ENCODE data around the gene MYOM1.

MYOM1 gene

DNA sequence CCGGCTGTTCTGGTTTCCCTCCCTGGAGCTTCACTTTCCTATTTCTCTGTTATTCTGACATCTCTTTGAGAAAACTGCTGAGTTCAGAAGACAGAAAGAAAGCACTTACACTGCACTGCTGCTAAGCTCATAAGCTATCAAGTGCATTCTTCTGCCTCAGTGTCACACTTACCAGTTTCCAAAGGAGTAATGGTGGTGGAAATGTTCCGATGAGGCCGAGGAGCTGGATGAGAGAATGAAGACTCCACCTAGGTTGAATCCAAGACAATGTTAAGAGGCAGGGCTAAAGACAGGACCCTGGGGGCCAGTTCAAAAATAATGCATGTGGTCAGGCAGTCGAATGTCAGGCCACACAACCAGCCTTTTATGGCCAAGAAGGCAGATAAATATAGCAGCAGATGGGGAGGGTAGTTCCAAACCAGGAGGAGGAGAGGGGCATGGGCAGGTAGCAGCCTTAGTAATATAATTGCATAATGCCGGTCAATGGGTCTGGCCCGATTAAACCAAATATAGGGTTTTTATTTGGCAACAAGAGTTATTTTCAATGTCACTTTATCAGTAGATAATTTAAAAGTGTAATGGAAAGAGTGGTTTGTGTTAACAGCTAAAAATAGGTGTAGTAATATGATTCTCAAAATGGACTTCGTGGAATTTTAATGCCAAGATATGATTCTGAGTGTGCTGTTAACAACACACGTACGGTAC lies at the start of gene MYOM1:
Gene MYOM1, minus strand, starts transcription at position 338 of the 705 bp plus-strand sequence. CDS start 4,745 bp downstream, outside the sequence.
- DNase-seq: no peak

DNA sequence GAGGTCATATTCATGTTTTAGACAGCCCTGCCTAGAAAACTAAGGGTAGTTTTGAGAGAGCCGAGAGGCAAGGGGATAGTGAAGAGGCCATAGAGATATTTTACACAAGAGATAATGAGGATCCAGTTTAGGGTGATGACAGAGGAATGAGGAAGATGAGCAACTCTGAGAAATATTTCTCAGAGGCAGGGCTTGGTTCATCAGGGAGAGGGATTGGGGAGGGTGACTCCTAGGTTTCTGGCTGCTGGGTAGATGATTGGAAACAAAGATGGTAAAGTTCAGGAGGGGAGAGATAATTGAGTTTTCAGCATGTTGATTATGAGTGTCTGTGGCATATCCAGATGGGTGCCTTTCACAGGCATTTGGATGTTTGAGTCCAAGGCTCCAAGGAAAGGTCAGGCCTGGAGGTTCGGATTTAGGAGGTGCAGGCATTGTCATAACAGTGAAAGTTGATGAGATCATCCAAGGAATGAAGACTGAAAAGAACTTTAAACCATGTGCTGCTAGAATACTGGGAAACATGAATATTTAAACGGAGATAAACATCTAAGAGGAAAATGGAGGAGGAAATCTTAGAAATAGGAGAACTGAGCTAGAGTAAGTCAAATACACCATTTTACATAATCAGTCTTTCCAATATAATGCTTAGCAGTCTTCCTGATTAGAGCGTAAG lies 49.6 kb upstream of the MYOM1 start:
- DNase-seq: no peak

DNA sequence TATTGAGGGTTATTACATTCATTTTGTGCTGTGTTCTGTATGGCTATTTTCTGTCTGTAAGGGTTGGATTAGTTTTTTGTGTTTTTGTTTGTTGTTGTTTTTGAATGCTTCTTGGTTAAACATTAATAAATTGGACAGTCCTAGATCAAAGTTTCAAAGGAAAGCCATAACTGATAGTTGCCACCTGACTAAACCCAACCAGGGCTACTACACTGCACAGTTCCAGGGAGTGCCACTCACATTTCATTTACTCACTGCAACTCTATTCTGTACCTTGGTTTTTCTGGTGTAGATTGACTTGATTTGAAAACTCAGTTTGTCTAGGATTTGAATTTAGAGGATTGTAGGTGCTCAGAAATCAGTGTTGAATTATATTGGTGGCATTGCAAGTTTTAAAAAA lies 48.5 kb upstream of the MYOM1 start:
- no peak for DNase-seq

DNA sequence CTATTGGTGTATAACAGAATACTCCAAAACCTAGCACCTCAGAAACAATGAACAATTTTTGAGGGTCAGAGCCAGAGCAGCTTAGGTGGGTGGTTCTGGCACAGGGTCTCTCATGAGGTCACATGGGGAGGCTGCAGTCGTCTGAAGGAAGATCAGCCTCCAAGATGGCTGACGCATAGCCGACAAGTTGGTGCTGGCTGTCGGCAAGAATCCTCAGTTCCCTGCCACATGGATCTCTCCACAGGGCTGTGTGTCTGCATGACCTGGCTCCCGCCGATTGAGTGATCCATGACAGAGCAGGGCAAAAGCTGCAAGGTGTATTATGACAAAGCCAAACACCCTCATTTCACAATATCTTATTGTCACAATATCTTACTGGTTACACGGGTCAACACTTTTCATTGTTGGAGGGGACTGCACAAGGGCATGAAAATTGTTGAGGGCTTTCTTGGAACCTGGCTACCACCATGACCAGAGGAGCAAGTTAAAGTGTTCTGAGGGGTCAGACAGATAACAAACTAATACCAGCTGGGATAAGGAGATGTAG lies 46.4 kb upstream of the MYOM1 start:
- no peak for DNase-seq

DNA sequence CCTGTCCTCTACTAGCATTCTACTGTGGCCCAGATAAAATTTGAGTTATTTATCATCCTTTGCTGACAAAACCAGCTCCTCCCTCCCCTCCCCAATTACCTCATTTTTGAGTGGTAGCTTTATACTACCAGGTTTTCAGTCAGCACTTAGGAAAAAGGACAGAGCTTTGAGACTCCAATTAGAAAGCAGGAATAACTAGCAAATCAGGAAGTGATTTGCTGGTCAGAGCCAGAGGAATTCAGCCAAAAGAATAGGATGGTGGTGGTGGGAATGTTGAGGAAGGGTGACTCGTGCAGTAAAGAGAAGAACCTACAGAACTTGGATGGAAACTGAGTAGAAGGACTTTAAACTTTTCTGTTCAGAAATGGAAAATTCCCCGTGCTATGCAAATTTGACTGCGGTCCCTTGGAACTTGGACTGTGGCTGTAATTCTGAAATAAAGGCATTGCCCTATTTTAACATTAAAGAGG lies 45.8 kb upstream of the MYOM1 start:
- DNase-seq: no peak

DNA sequence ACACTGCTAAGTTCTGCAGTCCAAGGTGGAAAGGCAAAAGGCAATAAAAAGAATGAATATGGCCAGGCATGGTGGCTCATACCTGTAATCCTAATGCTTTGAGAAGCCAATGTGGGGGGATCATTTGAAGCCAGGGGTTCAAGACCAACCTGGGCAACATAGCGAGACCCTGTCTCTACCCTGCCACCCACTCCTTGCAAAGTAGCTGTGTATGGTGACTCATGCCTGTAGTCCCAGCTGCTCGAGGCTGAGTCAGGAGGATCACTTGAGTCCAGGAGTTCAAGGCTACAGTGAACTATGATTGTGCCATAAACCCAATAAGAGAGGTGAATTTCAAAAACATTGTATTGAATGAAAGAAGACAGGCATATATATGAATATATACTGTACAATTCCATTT lies 44.6 kb upstream of the MYOM1 start:
- no peak for DNase-seq

DNA sequence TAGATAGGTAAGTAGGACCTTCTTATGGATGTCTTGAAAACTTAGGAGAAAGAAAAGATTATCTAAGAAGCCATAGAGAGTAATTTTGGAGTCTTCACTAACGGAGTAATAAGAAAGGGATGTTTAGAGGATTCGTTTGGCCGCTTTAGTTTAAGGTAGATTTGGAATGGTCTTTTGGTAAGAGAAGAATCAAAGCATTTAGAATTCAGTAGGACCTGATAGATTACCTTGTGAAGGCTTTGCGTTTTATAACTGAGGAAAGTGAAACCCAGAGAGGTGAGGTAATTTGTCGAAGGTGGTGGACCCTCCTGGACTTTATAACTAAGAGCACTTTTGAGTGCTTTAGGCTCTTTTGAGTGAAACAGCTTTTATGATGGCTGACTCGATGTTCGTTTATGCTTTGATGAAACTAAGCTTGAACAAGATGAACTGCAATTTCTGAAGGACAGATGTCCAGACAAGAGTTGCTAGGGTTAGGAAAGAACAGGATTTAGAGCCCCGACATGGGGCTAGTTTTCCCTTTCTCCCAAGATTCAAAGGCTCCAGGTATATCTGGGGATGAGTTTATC lies 43.4 kb upstream of the MYOM1 start:
- DNase-seq: no peak

DNA sequence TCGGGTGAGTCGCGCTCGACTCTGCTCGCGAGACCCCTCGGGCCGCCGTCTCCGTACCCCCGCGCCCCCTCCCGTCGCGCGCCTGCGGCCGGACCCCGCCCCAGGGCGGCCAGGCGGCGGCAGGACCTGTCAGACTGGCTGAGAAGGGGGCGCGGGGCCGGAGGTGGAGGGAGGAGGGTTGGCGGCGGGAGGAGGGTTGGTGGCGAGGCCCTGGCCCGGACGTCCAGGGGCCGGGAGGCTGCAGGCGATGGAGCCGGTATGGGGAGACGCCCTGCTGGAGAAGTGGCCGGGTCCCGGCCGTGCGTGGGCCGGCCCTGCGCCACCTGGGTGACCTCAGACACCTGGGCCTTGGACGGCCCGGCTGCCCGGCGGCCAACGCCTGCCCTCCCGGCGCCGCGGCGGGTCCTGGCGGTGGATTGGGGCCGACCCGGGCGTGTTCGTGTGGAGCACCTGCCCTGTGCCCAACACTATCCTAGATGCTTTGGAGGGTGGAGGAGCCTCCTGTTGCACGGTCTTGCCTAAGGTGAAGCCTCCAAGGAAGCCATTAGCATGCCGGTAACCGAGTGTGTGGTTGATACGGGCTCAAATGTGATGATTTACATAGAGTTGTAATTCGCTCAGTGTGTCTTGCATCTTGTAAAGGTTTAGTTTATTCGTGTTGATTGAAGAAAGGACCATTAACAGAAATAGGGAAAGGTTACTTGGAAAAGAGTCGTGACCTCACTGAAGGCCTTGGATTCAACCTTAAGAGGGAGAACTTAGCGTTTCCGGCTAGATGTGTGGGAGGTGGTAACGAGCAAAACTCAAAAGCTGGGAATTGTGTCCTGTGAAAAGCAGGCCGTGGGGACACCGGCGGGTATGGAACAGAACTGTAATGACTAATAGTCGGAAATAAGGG lies 42.7 kb upstream of the MYOM1 start:
- DNase-seq: peak; percentile 22 to 50

DNA sequence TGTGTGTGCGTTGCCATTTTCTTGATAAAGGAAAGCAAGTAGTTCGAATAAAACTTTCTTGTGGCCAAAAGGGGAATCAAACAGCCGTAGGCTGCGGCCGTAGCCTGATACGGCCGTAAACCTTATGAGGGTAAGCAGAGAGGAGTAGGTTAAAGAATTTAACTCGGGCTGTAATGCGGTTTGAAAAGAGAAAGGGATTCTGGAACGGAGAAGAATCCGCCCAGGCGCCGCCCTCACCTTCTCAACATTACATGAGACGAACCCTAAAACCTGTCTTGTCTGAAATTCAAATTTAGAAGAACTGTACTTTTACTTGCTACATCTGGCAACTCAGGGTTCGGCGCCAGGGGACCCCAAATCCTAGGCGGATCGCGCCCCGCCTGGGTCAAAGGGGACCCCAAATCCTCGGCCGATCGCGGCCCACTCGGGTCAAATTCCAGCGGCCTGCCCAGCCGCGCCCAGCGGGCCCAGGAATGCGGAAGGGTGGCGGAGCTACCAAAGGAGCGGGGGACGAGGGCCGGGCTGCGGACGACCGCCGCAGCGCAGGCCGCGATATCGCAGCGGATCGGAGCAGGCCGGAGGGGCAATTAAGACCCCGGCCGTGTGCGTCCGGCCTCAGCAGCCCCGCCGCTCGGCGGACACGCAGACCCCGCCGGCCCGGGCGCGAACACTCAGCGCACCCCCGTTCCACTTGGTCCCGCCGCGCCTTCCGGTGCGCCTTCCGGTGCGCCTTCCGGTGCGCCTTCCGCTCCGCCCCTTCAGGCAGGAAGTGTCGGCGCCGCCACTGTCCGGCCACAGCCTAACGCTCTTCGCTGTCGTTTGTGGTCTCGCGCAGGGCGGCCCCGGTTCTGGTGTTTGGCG lies 41.8 kb upstream of the MYOM1 start, which contains the start of gene MYL12B:
Gene MYL12B, plus strand, starts transcription at position 761 of the 861 bp plus-strand sequence. CDS start 10,766 bp downstream, outside the sequence.
- peak; percentile 87 for DNase-seq

DNA sequence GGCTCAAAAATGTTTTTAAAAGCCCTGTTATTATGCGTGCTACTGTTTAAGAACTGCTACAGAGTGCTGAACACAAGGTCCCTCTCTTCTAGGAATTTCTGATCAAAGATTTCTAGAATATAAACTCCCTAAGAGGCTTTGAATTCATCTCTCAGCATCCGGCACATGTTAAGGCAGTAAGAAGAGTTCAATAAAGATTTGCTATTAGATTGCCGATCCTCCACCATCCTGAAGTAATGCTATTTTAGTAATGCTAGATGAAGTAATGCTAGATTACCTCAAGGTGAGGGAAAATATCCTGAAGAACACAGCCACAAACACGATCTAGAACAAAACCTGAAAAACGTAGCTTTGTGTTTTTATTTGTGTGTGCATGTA lies 41.2 kb upstream of the MYOM1 start:
- DNase-seq: peak in 1 of 2 donors; percentile 48

DNA sequence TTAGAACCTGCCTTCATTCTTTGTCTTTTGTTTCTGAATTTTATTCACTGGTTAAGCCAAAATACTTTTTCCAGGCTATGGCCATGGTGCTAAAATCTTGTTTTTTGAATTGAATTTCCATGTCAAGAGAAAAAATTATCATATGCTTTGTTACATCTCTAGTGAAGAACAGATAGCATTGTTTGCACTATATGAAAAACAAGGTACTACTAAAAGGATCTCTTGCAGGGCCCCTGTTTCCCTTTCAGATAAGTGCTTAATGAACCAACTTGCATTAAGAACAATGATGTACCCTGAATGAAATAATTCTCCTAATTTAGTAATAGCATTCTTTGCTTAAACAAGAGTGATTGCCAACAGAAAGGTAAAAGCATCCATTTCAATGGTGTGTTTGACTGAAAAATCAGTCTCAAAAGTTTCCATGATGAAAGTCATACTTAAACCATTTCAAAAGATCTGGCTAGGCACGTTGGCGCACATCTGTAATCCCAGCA lies 37.9 kb upstream of the MYOM1 start:
- no peak for DNase-seq

DNA sequence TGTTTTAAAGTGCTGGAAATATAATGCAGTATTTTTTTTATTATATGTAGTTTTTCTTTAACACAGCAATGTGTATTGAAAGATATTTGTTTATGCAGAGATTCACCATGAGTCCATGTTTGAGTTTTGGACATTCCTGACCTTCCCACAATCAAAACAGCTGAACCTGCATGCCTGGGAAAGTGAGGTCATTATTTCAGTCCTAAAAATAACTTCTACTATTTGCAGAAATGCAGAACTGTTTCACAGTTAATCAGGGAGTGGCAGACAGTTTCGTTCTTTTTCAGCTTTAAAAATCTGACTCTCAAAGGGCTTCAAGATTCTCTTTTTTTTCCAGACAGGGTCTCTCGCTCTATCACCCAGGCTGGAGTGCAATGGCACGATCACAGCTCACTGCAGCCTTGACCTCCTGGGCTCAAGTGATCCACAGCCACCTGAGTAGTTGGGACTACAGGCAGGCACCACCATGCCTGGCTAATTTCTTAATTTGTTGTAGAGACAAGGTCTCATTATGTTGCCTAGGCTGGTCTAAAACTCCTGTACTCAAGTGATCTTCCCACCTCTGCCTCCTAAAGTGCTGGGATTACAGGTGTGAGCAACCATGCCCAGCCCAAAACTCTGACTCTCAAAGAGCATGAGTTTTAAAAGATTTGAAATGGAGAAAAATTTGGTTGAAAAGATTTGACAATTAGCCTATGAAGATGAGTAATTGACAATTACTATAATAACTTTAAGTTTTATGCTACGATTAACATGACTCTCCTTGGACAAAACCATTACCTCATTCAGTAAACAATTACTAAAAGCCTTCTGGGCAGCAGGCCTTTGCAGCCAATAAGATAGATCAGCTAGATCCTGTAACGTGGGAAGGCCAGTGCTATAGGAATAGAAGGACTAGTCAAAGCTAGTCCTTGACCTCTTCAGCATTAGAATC lies 37.2 kb upstream of the MYOM1 start:
- no peak for DNase-seq

DNA sequence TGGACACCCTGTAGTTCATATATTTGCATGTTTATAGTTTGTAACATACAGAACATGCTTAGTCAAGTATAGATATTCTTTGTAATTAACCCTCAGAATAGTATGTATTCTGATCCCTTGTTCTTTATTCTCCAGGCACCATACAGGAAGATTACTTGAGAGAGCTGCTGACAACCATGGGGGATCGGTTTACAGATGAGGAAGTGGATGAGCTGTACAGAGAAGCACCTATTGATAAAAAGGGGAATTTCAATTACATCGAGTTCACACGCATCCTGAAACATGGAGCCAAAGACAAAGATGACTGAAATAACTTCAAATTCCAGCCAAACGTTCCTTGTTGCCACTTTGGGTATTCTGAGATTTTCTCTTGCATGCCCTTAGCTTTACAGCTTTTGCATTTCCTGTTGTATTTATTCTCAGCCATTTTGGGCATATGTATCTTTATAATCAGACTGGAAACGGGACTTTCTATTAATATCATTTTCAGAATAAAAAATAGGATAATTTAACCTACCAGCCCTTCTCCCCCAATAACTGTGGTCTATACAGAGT lies 35.9 kb upstream of the MYOM1 start:
- DNase-seq: no peak

DNA sequence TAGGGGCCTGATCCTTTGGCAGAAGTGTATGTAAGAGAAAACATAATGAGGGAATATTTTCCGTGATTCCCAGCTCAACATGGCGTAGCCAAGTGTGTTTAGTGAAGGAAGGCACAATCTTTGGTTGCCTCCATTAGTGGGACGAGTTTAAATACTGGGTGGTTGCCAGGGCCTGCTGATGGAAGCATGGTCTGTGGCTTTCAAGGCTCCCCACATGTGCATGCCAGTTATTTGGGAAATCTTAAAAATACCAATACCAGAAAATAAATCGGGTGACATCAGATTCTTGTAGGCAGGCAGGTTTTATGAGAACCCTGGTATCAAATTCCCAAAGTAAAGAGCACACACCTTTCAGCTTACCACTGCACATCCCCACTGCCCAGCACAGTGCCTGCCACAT lies 35.0 kb upstream of the MYOM1 start:
- no peak for DNase-seq

DNA sequence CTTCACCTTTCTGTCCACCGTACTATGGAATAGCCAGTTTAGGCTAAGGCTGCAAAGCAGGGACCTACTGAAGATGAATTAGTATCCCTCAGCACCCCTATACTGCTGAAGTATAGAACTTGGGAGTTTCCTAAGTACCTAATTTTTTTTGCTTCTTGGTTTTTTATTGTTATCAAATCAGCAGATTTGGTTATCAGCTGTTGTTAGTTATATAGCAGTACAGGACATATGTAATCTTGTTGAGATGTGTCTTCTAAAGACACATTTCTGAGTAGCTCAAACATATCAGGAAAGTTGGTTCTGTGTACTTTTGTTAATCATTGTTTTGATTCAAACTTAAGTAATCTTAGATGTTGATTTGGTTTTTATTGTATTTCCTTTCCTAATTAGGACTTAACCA lies 33.1 kb upstream of the MYOM1 start:
- DNase-seq: no peak

DNA sequence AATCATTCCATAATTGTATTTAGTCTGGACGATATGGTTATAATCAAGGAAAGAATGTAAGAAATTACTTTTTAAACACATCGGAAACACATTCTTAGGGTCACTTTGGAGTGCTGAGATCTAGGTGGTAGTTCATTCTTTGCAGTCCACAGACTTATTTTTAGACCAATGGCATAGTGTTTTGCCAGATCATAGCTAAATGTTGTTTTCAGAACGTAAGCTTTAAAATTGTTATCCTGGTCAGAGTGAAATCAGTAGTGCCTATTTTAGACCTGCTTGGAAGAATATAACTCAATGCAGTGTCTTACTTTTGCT lies 32.2 kb upstream of the MYOM1 start:
- DNase-seq: no peak

DNA sequence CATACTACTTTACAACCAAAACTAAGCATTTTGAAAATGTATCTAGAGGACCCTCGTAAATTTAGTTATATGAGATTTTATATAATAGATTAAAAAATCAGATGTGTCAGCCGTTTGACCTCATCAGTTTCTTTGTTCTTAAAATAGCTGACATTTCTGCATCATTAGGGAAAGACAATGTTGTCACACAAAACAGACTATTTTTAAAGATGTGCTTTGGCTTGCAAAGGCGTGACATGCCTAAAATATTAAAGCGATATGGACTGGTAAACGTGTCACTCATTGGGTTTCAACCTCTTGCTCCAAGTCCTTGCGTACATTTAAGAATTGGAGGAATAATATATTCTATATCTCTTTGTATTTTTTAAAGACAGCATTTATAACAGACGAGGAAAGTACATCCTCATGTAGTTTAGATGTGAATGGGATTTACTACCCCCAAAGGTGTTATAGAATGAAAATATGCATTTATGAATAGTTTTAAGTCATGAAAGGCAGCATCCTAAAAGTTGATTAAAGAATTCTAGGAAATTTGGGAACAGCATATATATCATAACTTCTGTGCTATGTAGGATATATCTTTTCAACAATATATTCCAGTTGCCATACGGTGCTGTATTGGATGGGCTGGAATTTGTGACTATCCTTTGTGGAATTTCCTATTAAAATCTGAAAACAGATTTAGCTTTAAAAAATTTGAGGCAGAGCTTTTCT lies 31.6 kb upstream of the MYOM1 start:
- no peak for DNase-seq

DNA sequence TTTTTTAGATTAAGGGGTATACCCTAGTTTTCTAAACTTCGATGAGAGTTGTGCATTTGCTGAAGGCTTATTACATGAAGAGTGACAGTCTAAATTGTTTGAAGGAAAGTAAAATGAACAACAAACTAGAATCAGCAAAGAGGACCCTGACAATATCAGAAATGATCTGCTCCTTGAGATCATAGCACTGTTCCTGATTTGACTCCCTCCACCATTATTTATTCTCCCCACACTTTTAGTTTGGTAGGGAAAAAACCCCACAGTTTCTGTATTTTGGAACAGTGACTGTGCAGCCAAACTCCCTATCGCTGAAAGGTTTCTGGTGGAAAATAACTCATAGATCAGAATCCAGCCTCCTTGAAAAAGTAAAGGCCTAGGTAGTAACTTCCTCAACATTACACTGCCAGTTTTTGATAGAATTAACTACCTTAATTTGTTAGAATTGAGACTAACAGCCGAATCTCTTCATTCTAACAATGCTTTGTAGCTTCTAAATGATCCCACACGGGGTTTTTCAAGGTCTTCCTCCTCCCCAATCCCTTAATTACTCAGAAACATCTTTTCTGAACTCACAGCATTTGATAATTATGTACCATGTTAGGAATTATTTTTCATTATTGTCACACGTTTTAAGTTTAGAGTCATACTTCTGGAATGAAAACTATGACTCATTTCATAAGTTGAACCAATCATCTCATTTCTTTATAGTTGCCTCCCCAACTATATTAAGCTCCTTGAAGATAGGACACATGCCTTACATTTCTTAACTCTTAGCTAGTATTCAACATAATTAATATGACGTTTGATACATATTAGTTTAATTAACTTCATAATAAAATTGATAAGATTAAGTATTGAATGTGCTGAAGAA lies 30.7 kb upstream of the MYOM1 start:
- peak in 1 of 2 donors; percentile 53 for DNase-seq

Data from CD4-positive, alpha-beta T cell treated with Interleukin-4 for 1 hour (primary cell).